Transverse colon (tissue), 4 donors: ENCODE results near the gene CCDC167. TPM values are rescaled to one million over a fixed set of nuclear protein-coding genes. Genes with fewer than 3 reads are reported as not detected.

Experiments
- DNase-seq: peaks from one replicate; pipeline ENCODE4 v3.0.0-alpha.2; 2019
- H3K27ac ChIP-seq, 4 donors: fragments of 200-600 bp; sonication (generic); 2 replicates each; pipeline ENCODE4 v1.5.1; 2016 to 2018; ENCODE audit warnings: inconsistent platforms in 4 of 4
- H3K27me3 ChIP-seq: fragments of 200-600 bp; sonication (generic); 2 replicates; pipeline ENCODE4 v1.5.1; 2017; ENCODE audit warnings: inconsistent platforms
- H3K36me3 ChIP-seq, 4 donors: fragments of 200-600 bp; sonication (generic); 2 replicates each; pipeline ENCODE4 v1.5.1; 2017 to 2019; ENCODE audit warnings: inconsistent platforms in 4 of 4
- H3K4me1 ChIP-seq, 4 donors: fragments of 200-600 bp; sonication (generic); 2 replicates each; pipeline ENCODE4 v1.5.1; 2017 to 2020; ENCODE audit warnings: inconsistent platforms in 4 of 4
- H3K4me3 ChIP-seq, 4 donors: fragments of 200-600 bp; sonication (generic); 1 replicate in 1 of 4; 2 replicates in 3 of 4; pipeline versions ENCODE4 v1.5.1 to v1.6.1; 2017 to 2019; ENCODE audit warnings: inconsistent platforms in 4 of 4
- H3K9me3 ChIP-seq, 2 donors: fragments of 200-600 bp; sonication (generic); 2 replicates each; pipeline ENCODE4 v1.5.1; 2017 to 2019; ENCODE audit warnings: inconsistent platforms in 2 of 2
- CTCF ChIP-seq, 5 experiments: fragments of 200-600 bp in 3 of 5; fragments of 450-650 bp in 2 of 5; sonication (generic) in 3 of 5; IDR thresholded peaks; 1 replicate in 2 of 5; 2 replicates in 3 of 5; pipeline ENCODE4 v1.5.1; 2016 to 2017; ENCODE audit warnings: antibody characterized with exemption in 5 of 5, inconsistent platforms in 3 of 5, mild to moderate bottlenecking in 2 of 5, moderate library complexity in 1 of 5
- EP300 ChIP-seq: sonication (generic); formaldehyde crosslinking; IDR thresholded peaks from one replicate; pipeline ENCODE4 v1.6.1; 2017; ENCODE audit warnings: antibody characterized with exemption, low read depth
- POLR2A ChIP-seq: fragments of 450-650 bp; IDR thresholded peaks from one replicate; pipeline ENCODE4 v1.6.1; 2016; ENCODE audit warnings: antibody characterized with exemption, mild to moderate bottlenecking, moderate library complexity
- POLR2AphosphoS5 ChIP-seq, 3 donors: sonication (generic); formaldehyde crosslinking; IDR thresholded peaks; one replicate each; pipeline ENCODE4 v1.6.1; 2016; ENCODE audit warnings: antibody characterized with exemption in 3 of 3
- WGBS, 2 donors: methylation state at CpG; one replicate each; pipeline ENCODE4 v1.1.5; 2018; ENCODE audit warnings: low coverage in 1 of 2; 5-methylcytosine and 5-hydroxymethylcytosine counted together
- in situ Hi-C, 4 donors: fragments of 200-750 bp; cut with MboI; loops; one replicate each; pipeline versions ENCODE4 v1.15.0 to v1.15.1; 2017; ENCODE audit warnings: low sequenced_read_pairs in 3 of 4, low pct_ligation_motif_present in 1 of 4, low pct_unique_long_range_greater_than_20kb in 1 of 4
- intact Hi-C: fragments of 100-400 bp; cut with DNase I; formaldehyde crosslinking; loops from one replicate; pipeline ENCODE4 v1.15.1; 2023; ENCODE audit warnings: low total_unique reads
- total RNA-seq, 4 donors: library from RNA; depleted of rRNA; stranded (reverse); fragments of >200 nt; gene quantifications; one replicate each; pipeline ENCODE4 v1.1.0, GENCODE V29; 2016

The CCDC167 gene
- total RNA-seq, 4 donors from 2014 or later: 16.9 to 21.8 TPM; not detected in 2

GRCh38 chr6:37514321-37514771 lies 14.7 kb upstream of the CCDC167 start:
- no peak overlapping the region for H3K4me3 ChIP-seq
- WGBS, 2 donors: 54 to 77% methylated on average over 3 to 5 of the region's 5 CpGs
- H3K27ac ChIP-seq: peak overlapping the region in 1 of 4 donors; percentile 40
- no peaks in the 10 kb centered on the region for H3K36me3 ChIP-seq
- no peaks in the 10 kb centered on the region for H3K9me3 ChIP-seq
- intact Hi-C loops (no loop called here), in situ Hi-C loops (no loop called here)
- H3K27me3 ChIP-seq: peaks cover 18% of the 10 kb centered on the region
- no peak for DNase-seq
- TF ChIP-seq POLR2A (no peak), POLR2AphosphoS5 (IDR thresholded peaks at IDR 0.05) (no peak), CTCF (IDR thresholded peaks at IDR 0.05) (no peak), EP300 (no peak)
- peaks cover 0 to 12% (median 8%) of the 10 kb centered on the region in 4 donors for H3K4me1 ChIP-seq

DNA sequence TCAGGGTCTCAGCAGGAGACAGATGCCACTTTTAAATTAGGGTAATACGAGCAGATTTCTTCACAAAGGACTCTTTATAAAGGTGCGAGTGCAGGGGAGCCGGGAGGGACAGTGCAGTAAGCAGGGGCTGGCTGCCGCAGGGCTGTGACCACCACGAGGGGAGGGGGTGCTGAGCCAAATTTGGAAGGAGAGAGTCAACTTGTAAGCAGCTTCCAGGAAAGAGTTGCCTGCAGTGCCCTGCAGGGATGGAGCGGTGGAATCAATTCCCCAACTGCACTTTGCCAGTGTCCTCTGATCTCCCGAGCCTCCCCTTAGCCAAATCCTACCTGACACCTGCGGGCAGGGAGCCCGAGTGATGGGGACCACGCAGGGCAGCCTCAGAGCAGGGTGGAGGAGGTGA lies 13.9 kb upstream of the CCDC167 start:
- TF ChIP-seq CTCF (IDR thresholded peaks at IDR 0.05) (no peak), EP300 (no peak), POLR2A (no peak), POLR2AphosphoS5 (IDR thresholded peaks at IDR 0.05) (no peak)
- Histone ChIP-seq H3K4me1 (peaks cover 0 to 12% (median 8%) of the 10 kb centered on the region in 4 donors), H3K36me3 (no peaks in the 10 kb centered on the region), H3K27me3 (peaks cover 18% of the 10 kb centered on the region), H3K27ac (no peak overlapping the region), H3K4me3 (no peak overlapping the region), H3K9me3 (no peaks in the 10 kb centered on the region)
- in situ Hi-C loops: no loop called here
- DNase-seq: no peak
- 58 to 64% methylated on average over 2 to 10 of the region's 10 CpGs for WGBS, 2 donors
- intact Hi-C loops: no loop called here

DNA sequence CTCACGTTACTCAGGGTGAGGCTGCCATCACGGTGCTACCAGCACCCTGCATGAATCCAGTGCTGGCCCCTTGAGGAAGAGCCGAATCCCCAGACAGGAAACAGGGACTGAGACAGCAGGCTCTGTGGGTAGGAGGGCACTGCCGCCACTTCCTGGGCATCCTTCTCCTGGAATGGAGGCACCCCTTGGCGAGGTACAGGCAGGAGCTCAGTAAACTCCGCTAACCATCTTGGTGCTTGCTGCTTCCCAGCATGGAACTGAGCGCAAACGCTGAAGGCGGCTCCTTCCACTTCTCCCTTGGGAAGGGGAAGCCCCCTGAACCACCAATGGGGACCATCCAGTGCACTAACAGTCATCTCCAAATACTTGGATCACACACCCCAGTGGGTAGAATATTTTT lies 13.5 kb upstream of the CCDC167 start:
- in situ Hi-C loops (no loop called here), intact Hi-C loops (no loop called here)
- Histone ChIP-seq H3K27ac (no peak overlapping the region), H3K4me3 (no peak overlapping the region), H3K36me3 (no peaks in the 10 kb centered on the region), H3K27me3 (peaks cover 18% of the 10 kb centered on the region), H3K9me3 (no peaks in the 10 kb centered on the region), H3K4me1 (peaks cover 0 to 12% (median 8%) of the 10 kb centered on the region in 4 donors)
- 68% methylated on average over 8 of the region's 9 CpGs; no CpG with 5 or more reads in 1 of the 2 donors for WGBS, 2 donors
- TF ChIP-seq POLR2A (no peak), CTCF (IDR thresholded peaks at IDR 0.05) (no peak), POLR2AphosphoS5 (IDR thresholded peaks at IDR 0.05) (no peak), EP300 (no peak)
- no peak for DNase-seq

- Histone ChIP-seq H3K4me1 (peaks cover 0 to 12% (median 8%) of the 10 kb centered on the region in 4 donors), H3K9me3 (no peaks in the 10 kb centered on the region), H3K27me3 (peaks cover 18% of the 10 kb centered on the region), H3K4me3 (no peak overlapping the region), H3K27ac (no peak overlapping the region), H3K36me3 (no peaks in the 10 kb centered on the region)
- in situ Hi-C loops: no loop called here
- no peak for DNase-seq
- TF ChIP-seq EP300 (no peak), POLR2A (no peak), CTCF (IDR thresholded peaks at IDR 0.05) (no peak), POLR2AphosphoS5 (IDR thresholded peaks at IDR 0.05) (no peak)
- WGBS, 2 donors: 61 to 65% methylated on average over 5 to 12 of the region's 12 CpGs
- intact Hi-C loops: no loop called here
These were observed 12.8 kb upstream of the CCDC167 start for GRCh38 chr6:37512400-37513011.
